CD4-positive, alpha-beta T cell treated with Interleukin-12 subunit alpha and Interleukin-12 subunit beta, for 1 hour (primary cell): ENCODE results near the gene PRKACA.

Experiments used
- DNase-seq: peaks from one replicate; pipeline ENCODE4 v3.0.0-alpha.2; 2020

The PRKACA gene

GRCh38 chr19:14117668-14118164, at the start of gene PRKACA:
TSS of gene PRKACA (minus strand) at chr19:14117762. CDS start at chr19:14117547, 215 bp downstream.
- peak; percentile 99 for DNase-seq

- peak; percentile 23 for DNase-seq
Observed at GRCh38 chr19:14166999-14167575, 49.5 kb upstream of the PRKACA start.

- peak; percentile 48 for DNase-seq
Observed at GRCh38 chr19:14165990-14166830, 48.6 kb upstream of the PRKACA start.

- no peak for DNase-seq
Observed at GRCh38 chr19:14164724-14165493, 47.3 kb upstream of the PRKACA start.

GRCh38 chr19:14164082-14164481, 46.5 kb upstream of the PRKACA start:
- no peak for DNase-seq

- no peak for DNase-seq
Observed at GRCh38 chr19:14162871-14163297, 45.3 kb upstream of the PRKACA start.

- no peak for DNase-seq
Observed at GRCh38 chr19:14161305-14161704, 43.7 kb upstream of the PRKACA start.

GRCh38 chr19:14160017-14160703, 42.6 kb upstream of the PRKACA start:
- DNase-seq: no peak

- DNase-seq: no peak
Observed at GRCh38 chr19:14159059-14159458, 41.5 kb upstream of the PRKACA start.

- no peak for DNase-seq
Observed at GRCh38 chr19:14158276-14159023, 40.9 kb upstream of the PRKACA start.

- DNase-seq: no peak
Observed at GRCh38 chr19:14156971-14157717, 39.6 kb upstream of the PRKACA start.

GRCh38 chr19:14156122-14156521, 38.6 kb upstream of the PRKACA start:
- no peak for DNase-seq

GRCh38 chr19:14155371-14155770, 37.8 kb upstream of the PRKACA start:
- no peak for DNase-seq

GRCh38 chr19:14152713-14153112, 35.2 kb upstream of the PRKACA start:
- no peak for DNase-seq

- DNase-seq: no peak
Observed at GRCh38 chr19:14150770-14151661, 33.5 kb upstream of the PRKACA start.

- no peak for DNase-seq
Observed at GRCh38 chr19:14150041-14150769, 32.6 kb upstream of the PRKACA start.

GRCh38 chr19:14149509-14149994, 32.0 kb upstream of the PRKACA start:
- peak; percentile 74 for DNase-seq

GRCh38 chr19:14148751-14149410, 31.3 kb upstream of the PRKACA start:
- DNase-seq: no peak
